Muscle layer of duodenum (tissue), 2 donors: Measurements from ENCODE around the gene MFSD6.

Source experiments
- H3K27ac ChIP-seq: one replicate; pipeline ENCODE4 v1.7.0; 2013; ENCODE audit warnings: mild to moderate bottlenecking, low read length
- H3K27me3 ChIP-seq: one replicate; pipeline ENCODE4 v1.7.0; 2013; ENCODE audit warnings: low read depth, mild to moderate bottlenecking, control low read depth, low read length
- H3K36me3 ChIP-seq, 2 donors: one replicate each; pipeline ENCODE4 v1.7.0; 2013; ENCODE audit warnings: low read length in 2 of 2, control low read depth in 1 of 2, mild to moderate bottlenecking in 1 of 2; ENCODE audit not compliant: insufficient read depth in 2 of 2, control insufficient read depth in 1 of 2
- H3K4me1 ChIP-seq, 2 donors: one replicate each; pipeline ENCODE4 v1.7.0; 2013; ENCODE audit warnings: low read length in 2 of 2, mild to moderate bottlenecking in 2 of 2, control low read depth in 1 of 2, moderate library complexity in 1 of 2; ENCODE audit not compliant: insufficient read depth in 2 of 2, control insufficient read depth in 1 of 2
- H3K4me3 ChIP-seq, 2 donors: one replicate each; pipeline ENCODE4 v1.7.0; 2013; ENCODE audit warnings: low read length in 2 of 2, low read depth in 1 of 2, mild to moderate bottlenecking in 1 of 2
- H3K9me3 ChIP-seq, 2 donors: one replicate each; pipeline ENCODE4 v1.7.0; 2013; ENCODE audit warnings: low read length in 2 of 2, control low read depth in 1 of 2, mild to moderate bottlenecking in 1 of 2; ENCODE audit not compliant: control insufficient read depth in 1 of 2
- donor health status: healthy.

MFSD6 gene

GRCh38 chr2:190443778-190444481 is 35.8 kb downstream of the MFSD6 start:
- peak overlapping the region; percentile 6 for H3K27ac ChIP-seq
- H3K9me3 ChIP-seq, result no peaks in the 10 kb centered on the region
- H3K4me3 ChIP-seq, result no peak overlapping the region
- no peaks in the 10 kb centered on the region for H3K27me3 ChIP-seq
- H3K36me3 ChIP-seq, result no peaks in the 10 kb centered on the region
- peaks cover 3 to 41% of the 10 kb centered on the region in 2 donors for H3K4me1 ChIP-seq

GRCh38 chr2:190444976-190445375 is 36.8 kb downstream of the MFSD6 start:
- Histone ChIP-seq H3K27me3 (no peaks in the 10 kb centered on the region), H3K27ac (no peak overlapping the region), H3K4me3 (no peak overlapping the region), H3K4me1 (peaks cover 3 to 41% of the 10 kb centered on the region in 2 donors), H3K9me3 (no peaks in the 10 kb centered on the region), H3K36me3 (no peaks in the 10 kb centered on the region)

GRCh38 chr2:190446193-190446592 is 38.0 kb downstream of the MFSD6 start:
- peak overlapping the region; percentile 1 for H3K27ac ChIP-seq
- no peaks in the 10 kb centered on the region for H3K36me3 ChIP-seq
- no peak overlapping the region for H3K4me3 ChIP-seq
- peaks cover 3 to 41% of the 10 kb centered on the region in 2 donors for H3K4me1 ChIP-seq
- no peaks in the 10 kb centered on the region for H3K27me3 ChIP-seq
- no peaks in the 10 kb centered on the region for H3K9me3 ChIP-seq

DNA sequence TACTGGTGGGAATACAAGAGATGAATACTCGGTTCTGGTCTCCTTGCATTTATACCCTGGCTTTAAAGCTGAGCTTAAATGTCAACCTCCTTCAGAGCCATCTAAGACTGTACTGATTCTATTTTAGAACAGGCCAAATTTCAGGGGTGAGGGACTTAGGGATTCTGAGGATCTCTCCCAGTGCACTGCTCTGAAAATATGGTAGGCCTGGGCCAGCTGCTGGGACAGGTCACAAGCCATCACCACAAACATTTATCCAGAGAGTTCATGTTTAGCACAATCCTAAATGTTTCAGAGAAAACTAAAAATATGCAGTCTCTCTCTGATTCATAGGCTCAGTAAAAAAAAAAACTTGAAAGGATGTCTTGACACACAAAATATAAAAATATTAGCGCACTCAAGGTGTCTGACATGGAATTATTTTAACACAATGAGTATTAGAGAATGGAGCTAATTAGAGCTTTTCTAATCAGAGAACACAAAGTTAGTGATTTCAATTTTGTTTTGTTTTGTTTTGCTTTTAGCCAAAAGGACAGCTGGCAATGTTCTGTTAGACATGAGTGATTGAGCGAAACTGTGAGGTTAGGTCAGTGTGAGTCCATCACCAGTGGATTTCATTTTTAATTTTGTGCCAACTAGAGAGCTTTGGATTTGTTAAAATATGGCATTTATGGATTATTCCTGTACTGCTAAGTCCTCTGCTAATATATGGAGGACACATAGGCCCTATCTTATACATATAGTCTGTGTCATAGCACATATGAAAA is 38.8 kb downstream of the MFSD6 start:
- H3K9me3 ChIP-seq, result no peaks in the 10 kb centered on the region
- H3K27ac ChIP-seq, result peak overlapping the region; percentile 1
- H3K4me3 ChIP-seq, result no peak overlapping the region
- no peaks in the 10 kb centered on the region for H3K36me3 ChIP-seq
- peaks cover 3 to 41% of the 10 kb centered on the region in 2 donors for H3K4me1 ChIP-seq
- no peaks in the 10 kb centered on the region for H3K27me3 ChIP-seq

DNA sequence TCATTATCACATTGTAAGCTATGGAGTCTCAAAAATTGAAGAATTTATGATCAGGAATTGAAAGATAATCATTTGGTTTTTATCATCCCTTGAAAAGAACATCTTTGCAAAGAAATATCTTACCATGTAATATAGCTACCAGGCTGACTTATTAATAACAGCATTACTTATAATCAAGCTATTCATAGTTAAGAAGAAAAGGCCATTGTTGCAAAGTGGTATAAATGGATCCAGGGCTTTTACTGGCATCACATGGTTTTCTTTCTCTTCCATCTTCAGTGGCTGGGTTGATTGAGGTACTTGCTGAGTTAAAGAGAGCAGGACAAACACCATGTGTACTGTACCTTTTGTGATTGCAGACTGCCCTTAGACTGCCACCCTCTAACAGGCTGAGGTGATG is 39.6 kb downstream of the MFSD6 start:
- no peaks in the 10 kb centered on the region for H3K9me3 ChIP-seq
- H3K4me1 ChIP-seq, result peaks cover 3 to 34% of the 10 kb centered on the region in 2 donors
- H3K27me3 ChIP-seq, result no peaks in the 10 kb centered on the region
- H3K4me3 ChIP-seq, result no peak overlapping the region
- H3K27ac ChIP-seq, result no peak overlapping the region
- no peaks in the 10 kb centered on the region for H3K36me3 ChIP-seq

- Histone ChIP-seq H3K27ac (no peak overlapping the region), H3K27me3 (no peaks in the 10 kb centered on the region), H3K36me3 (peaks cover 0 to 8% of the 10 kb centered on the region in 2 donors), H3K4me3 (no peak overlapping the region), H3K4me1 (peaks cover 0 to 18% of the 10 kb centered on the region in 2 donors), H3K9me3 (no peaks in the 10 kb centered on the region)
Observed at GRCh38 chr2:190449925-190450324, 41.8 kb downstream of the MFSD6 start.

DNA sequence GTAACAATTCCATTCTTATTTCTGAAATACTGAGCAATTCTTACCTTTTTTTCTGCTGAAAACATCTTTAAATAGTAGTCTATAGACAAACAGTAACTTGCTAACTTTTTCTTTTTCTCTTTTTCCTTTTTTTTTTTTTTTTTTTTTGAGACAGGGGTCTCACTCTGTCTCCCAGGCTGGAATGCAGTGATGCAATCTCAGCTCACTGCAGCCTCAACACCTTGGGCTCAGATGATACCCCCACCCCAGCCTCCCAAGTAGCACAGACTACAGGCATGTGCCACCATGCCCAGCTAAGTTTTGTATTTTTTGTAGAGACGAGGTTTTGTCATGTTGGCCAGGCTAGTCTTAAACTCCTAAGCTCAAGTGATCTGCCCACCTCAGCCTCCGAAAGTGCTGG is 42.2 kb downstream of the MFSD6 start:
- no peak overlapping the region for H3K27ac ChIP-seq

GRCh38 chr2:190451561-190452176 is 43.5 kb downstream of the MFSD6 start:
- no peak overlapping the region for H3K4me3 ChIP-seq
- no peak overlapping the region for H3K27ac ChIP-seq
- peaks cover 0 to 6% of the 10 kb centered on the region in 2 donors for H3K4me1 ChIP-seq
- no peaks in the 10 kb centered on the region for H3K27me3 ChIP-seq
- peaks cover 0 to 8% of the 10 kb centered on the region in 2 donors for H3K36me3 ChIP-seq
- H3K9me3 ChIP-seq, result no peaks in the 10 kb centered on the region

More for the DNA sequence above, 42.2 kb downstream of the MFSD6 start:
- Histone ChIP-seq H3K36me3 (peaks cover 0 to 8% of the 10 kb centered on the region in 2 donors), H3K9me3 (no peaks in the 10 kb centered on the region), H3K4me3 (no peak overlapping the region), H3K27me3 (no peaks in the 10 kb centered on the region), H3K4me1 (peaks cover 0 to 13% of the 10 kb centered on the region in 2 donors)

- peaks cover 0 to 8% of the 10 kb centered on the region in 2 donors for H3K36me3 ChIP-seq
Observed at GRCh38 chr2:190452433-190452832, 44.3 kb downstream of the MFSD6 start.

GRCh38 chr2:190454795-190455194 is 46.6 kb downstream of the MFSD6 start:
- H3K4me3 ChIP-seq, result no peak overlapping the region
- peaks cover 0 to 8% of the 10 kb centered on the region in 2 donors for H3K36me3 ChIP-seq
- no peak overlapping the region for H3K27ac ChIP-seq
- no peaks in the 10 kb centered on the region for H3K9me3 ChIP-seq
- no peaks in the 10 kb centered on the region for H3K4me1 ChIP-seq
- no peaks in the 10 kb centered on the region for H3K27me3 ChIP-seq

More at GRCh38 chr2:190452433-190452832, 44.3 kb downstream of the MFSD6 start:
- no peak overlapping the region for H3K4me3 ChIP-seq
- no peaks in the 10 kb centered on the region for H3K27me3 ChIP-seq
- no peak overlapping the region for H3K27ac ChIP-seq
- H3K4me1 ChIP-seq, result no peaks in the 10 kb centered on the region
- no peaks in the 10 kb centered on the region for H3K9me3 ChIP-seq

DNA sequence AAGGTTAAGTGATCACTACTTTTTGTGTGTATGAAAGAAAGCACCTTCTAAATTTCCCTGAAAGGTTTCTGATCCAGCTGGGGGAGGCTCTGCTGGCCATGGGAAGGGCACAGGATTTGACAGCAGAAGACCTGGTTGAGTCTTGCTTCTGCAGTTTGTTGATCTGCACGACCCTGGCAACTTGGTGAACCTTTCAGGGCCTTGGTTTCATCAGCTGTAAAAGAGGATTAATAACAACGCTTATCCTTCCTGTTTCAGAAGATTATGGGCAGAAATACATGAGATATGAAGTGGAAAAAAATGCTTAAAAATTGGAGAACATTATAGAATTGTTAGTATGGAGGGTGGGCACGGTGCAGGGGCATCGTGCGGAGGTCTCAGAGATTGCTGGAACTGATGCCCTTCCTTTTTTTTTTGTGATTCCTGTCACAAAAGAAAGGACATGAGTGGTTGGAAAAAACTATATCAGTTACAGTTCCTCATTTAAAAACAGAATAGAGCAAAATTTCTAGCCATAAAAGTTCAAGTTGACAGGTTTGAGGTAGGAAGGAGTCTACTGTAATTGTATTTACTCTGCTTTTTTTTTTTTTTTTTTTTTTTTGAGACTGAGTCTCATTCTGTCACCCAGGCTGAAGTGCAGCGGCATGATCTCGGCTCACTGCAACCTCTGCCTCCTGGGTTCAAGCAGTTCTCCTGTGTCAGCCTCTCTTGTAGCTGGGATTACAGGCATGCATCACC is 47.4 kb downstream of the MFSD6 start:
- no peaks in the 10 kb centered on the region for H3K27me3 ChIP-seq
- H3K4me3 ChIP-seq, result no peak overlapping the region
- H3K9me3 ChIP-seq, result no peaks in the 10 kb centered on the region
- peaks cover 0 to 8% of the 10 kb centered on the region in 2 donors for H3K36me3 ChIP-seq
- H3K27ac ChIP-seq, result no peak overlapping the region
- no peaks in the 10 kb centered on the region for H3K4me1 ChIP-seq
